WERI-Rb-1 (cell line): ENCODE data around the gene OSBPL8.
A peak's percentile ranks its signal among the peaks of the same experiment; 100 is the strongest.

Source experiments
- DNase-seq: peaks from one replicate; pipeline ENCODE4 v3.0.0-alpha.2; 2020
- H3K27ac ChIP-seq: fragments of 250-450 bp; sonication (Bioruptor Pico); 2 replicates; pipeline ENCODE4 v1.5.1; 2020; ENCODE audit warnings: mild to moderate bottlenecking, moderate library complexity
- H3K27me3 ChIP-seq: fragments of 250-450 bp; sonication (Bioruptor Pico); 2 replicates; pipeline ENCODE4 v1.5.1; 2021; ENCODE audit warnings: mild to moderate bottlenecking, low read depth, moderate library complexity; ENCODE audit not compliant: insufficient read depth, severe bottlenecking
- H3K36me3 ChIP-seq: fragments of 250-450 bp; sonication (Bioruptor Pico); 2 replicates; pipeline ENCODE4 v1.5.1; 2020; ENCODE audit warnings: mild to moderate bottlenecking, moderate library complexity
- H3K4me3 ChIP-seq: 2 replicates; pipeline ENCODE4 v1.5.1; 2011; ENCODE audit warnings: low read depth, mild to moderate bottlenecking, control low read depth, low read length
- H3K9me3 ChIP-seq: fragments of 250-450 bp; sonication (Bioruptor Pico); 2 replicates; pipeline ENCODE4 v1.5.1; 2021; ENCODE audit warnings: mild to moderate bottlenecking, moderate library complexity; ENCODE audit not compliant: severe bottlenecking
- TF ChIP-seq, protein P1 (sequence below): IDR thresholded peaks from 2 replicates; pipeline ENCODE4 v1.5.1; 2011; ENCODE audit warnings: low read depth, mild to moderate bottlenecking, control low read depth, inconsistent platforms, low read length

OSBPL8 gene

DNA sequence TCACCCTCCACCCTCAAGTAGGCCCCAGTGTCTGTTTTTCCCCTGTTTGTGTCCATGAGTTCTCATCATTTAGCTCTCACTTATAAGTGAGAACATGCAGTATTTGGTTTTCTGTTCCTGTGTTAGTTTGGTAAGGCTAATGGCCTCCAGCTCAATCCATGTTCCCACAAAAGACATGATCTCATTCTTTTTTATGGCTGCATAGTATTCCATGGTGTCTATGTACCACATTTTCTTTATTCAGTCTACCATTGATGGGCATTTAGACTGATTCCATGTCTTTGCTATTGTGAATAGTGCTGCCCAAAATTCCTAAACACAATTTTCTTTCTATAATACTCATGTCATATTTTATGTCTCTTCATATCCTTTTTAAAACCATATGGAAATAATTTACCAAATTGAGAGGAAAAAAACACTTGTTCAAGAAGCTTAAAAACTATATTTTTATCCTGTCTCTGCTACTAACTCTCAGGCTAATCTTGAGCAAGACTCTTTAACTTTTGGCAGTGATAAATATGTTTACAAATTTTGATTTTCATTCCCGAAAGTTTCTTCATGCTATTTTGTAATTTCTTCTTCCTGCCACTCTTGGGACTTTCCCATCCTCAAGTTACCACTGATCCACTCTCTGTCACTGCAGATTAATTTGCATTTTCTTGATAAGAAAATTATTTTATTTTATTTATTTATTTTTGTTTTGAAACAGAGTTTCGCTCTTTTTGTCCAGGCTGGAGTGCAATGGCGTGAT lies 28.0 kb upstream of the OSBPL8 start:
- Histone ChIP-seq H3K27ac (no peak overlapping the region), H3K36me3 (no peaks in the 10 kb centered on the region), H3K27me3 (no peaks in the 10 kb centered on the region), H3K9me3 (no peaks in the 10 kb centered on the region), H3K4me3 (no peak overlapping the region)
- TF ChIP-seq, protein P1, sequence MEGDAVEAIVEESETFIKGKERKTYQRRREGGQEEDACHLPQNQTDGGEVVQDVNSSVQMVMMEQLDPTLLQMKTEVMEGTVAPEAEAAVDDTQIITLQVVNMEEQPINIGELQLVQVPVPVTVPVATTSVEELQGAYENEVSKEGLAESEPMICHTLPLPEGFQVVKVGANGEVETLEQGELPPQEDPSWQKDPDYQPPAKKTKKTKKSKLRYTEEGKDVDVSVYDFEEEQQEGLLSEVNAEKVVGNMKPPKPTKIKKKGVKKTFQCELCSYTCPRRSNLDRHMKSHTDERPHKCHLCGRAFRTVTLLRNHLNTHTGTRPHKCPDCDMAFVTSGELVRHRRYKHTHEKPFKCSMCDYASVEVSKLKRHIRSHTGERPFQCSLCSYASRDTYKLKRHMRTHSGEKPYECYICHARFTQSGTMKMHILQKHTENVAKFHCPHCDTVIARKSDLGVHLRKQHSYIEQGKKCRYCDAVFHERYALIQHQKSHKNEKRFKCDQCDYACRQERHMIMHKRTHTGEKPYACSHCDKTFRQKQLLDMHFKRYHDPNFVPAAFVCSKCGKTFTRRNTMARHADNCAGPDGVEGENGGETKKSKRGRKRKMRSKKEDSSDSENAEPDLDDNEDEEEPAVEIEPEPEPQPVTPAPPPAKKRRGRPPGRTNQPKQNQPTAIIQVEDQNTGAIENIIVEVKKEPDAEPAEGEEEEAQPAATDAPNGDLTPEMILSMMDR = no peak
- no peak for DNase-seq

DNA sequence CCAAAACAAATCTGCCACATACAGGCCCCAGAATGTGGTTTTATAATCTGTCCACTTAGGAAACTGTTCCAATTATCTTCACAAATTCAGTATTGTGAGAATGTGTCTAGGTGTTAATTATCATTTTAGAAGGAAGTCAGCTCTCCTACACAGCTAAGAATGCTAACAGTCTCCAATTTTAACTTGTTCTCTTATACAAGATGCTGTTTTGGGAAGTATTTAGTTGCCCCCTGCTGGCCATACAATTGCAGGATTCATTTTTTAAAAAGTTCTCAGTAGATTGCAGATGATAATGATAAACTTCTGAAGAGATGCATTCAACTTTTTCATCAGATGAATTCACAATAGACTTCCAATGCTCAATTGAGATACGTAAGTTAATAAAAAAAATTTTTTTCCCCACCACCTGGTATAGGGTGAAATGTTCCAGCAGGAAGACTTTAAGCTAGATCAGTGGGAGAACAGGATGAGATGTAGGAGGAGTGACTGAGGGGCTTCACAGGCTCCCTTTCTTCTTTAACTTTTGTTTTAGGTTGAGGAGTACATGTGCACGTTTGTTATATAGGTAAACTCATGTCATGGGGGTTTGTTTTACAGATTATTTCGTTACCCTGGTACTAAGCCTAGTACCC lies 27.3 kb upstream of the OSBPL8 start:
- Histone ChIP-seq H3K36me3 (no peaks in the 10 kb centered on the region), H3K27ac (no peak overlapping the region), H3K27me3 (no peaks in the 10 kb centered on the region), H3K4me3 (no peak overlapping the region), H3K9me3 (no peaks in the 10 kb centered on the region)
- TF ChIP-seq, protein P1 = peak; percentile 29
- DNase-seq = peak; percentile 16

DNA sequence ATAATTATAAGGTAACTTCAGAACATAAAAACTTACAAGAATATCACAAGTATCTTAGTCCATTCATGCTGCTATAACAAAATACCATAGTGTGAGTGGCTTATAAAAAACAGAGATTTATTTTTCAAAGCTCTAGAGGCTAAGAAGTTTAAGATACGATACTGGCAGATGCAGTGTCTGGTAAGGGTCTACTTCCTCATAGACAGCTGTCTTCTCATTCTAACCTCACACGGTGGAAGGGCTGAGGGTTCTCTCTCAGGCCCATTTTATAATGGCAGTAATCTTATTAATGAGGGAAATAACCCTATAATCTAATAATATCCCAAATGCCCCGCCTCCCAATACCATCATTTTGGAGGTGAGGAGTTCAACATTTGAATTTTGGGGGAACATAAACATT lies 23.7 kb upstream of the OSBPL8 start:
- DNase-seq = no peak
- Histone ChIP-seq H3K4me3 (no peak overlapping the region), H3K9me3 (no peaks in the 10 kb centered on the region), H3K27me3 (no peaks in the 10 kb centered on the region), H3K36me3 (no peaks in the 10 kb centered on the region), H3K27ac (no peak overlapping the region)
- TF ChIP-seq, protein P1 = no peak

DNA sequence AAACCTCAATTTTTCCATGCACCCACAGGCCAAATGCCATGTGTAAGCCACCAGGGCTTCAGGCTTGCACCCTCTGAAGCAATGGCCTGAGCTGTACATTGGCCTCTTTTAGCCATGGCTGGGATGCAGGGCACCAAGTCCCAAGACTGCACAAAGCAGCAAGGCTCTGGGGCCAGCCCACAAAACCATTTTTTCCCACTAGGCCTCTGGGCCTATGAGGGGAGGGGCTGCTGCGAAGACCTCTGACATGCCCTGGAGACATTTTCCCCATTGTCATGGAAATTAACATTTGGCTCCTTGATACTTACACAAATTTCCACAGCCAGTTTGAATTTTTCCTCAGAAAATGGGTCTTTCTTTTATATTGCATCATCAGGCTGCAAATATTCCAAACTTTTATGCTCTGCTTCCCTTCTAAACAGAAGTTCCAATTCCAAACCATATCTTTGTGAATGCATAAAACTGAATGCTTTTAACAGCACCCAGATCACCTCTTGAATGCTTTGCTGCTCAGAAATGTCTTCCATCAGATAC lies 14.3 kb upstream of the OSBPL8 start:
- no peaks in the 10 kb centered on the region for H3K27me3 ChIP-seq
- TF ChIP-seq, protein P1 = no peak
- peaks cover 7% of the 10 kb centered on the region for H3K9me3 ChIP-seq
- no peak overlapping the region for H3K27ac ChIP-seq
- H3K4me3 ChIP-seq = no peak overlapping the region
- DNase-seq = no peak
- no peaks in the 10 kb centered on the region for H3K36me3 ChIP-seq

DNA sequence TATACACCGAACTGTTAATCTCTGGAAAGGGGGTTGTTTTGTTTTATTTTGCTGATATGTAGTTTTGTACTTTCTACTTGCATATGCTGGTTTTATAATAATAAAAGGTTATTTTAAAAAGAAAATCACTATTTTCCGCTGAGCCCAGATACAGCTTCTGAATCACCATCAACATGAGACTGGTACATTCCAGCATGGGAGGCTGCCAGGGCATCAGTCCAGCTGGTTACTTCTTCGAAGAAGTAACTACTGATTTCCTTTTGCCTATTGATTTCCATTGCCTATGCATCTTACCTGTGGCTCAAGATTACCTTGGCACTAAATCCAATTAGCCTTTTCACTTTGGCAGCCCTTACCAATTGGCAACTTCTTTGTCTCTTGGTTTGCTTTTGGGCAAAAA lies 11.7 kb upstream of the OSBPL8 start:
- Histone ChIP-seq H3K27ac (no peak overlapping the region), H3K36me3 (no peaks in the 10 kb centered on the region), H3K4me3 (no peak overlapping the region), H3K9me3 (peaks cover 7% of the 10 kb centered on the region), H3K27me3 (no peaks in the 10 kb centered on the region)
- TF ChIP-seq, protein P1 = no peak
- DNase-seq = no peak
